Measurements from ENCODE around the gene CASS4.

DNA sequence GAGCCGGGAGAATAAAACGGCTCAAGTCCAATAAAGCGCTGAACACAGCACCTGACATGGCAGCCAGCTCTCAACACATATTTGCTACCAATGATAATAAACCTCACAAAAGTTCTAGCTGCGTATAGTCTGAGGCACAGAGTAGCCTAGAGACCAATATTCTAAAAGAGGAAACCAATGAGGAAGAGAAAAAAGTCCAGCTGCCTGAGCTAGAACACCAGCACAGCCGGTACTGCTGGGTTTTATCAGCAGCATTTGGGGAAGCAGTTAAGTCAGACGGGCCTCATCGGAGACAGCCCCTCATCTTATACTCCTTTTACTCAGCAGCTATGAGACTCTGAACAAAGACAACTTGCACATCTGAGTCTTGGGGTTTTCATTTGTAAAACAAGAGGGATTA lies 53.9 kb downstream of the CASS4 start:
- TF ChIP-seq STAT5B (CRISPR knock-in tag; IDR thresholded peaks at IDR 0.05) (no peak), POLR2A (conservative IDR thresholded peaks at IDR 0.05) (no peak), ARHGAP35 (IDR thresholded peaks at IDR 0.05; ENCODE audit: partially characterized antibody) (no peak), C11orf30 (IDR thresholded peaks at IDR 0.05; ENCODE audit: low read depth) (no peak), TCFL5 (CRISPR knock-in tag; conservative IDR thresholded peaks at IDR 0.05) (no peak), HDAC2 (IDR thresholded peaks at IDR 0.05) (no peak)
- TF ChIP-seq, protein P1, sequence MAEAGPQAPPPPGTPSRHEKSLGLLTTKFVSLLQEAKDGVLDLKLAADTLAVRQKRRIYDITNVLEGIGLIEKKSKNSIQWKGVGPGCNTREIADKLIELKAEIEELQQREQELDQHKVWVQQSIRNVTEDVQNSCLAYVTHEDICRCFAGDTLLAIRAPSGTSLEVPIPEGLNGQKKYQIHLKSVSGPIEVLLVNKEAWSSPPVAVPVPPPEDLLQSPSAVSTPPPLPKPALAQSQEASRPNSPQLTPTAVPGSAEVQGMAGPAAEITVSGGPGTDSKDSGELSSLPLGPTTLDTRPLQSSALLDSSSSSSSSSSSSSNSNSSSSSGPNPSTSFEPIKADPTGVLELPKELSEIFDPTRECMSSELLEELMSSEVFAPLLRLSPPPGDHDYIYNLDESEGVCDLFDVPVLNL (CRISPR knock-in tag; IDR thresholded peaks at IDR 0.05; ENCODE audit: low read depth) = no peak
- TF ChIP-seq, protein P2, sequence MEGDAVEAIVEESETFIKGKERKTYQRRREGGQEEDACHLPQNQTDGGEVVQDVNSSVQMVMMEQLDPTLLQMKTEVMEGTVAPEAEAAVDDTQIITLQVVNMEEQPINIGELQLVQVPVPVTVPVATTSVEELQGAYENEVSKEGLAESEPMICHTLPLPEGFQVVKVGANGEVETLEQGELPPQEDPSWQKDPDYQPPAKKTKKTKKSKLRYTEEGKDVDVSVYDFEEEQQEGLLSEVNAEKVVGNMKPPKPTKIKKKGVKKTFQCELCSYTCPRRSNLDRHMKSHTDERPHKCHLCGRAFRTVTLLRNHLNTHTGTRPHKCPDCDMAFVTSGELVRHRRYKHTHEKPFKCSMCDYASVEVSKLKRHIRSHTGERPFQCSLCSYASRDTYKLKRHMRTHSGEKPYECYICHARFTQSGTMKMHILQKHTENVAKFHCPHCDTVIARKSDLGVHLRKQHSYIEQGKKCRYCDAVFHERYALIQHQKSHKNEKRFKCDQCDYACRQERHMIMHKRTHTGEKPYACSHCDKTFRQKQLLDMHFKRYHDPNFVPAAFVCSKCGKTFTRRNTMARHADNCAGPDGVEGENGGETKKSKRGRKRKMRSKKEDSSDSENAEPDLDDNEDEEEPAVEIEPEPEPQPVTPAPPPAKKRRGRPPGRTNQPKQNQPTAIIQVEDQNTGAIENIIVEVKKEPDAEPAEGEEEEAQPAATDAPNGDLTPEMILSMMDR (IDR thresholded peaks at IDR 0.05 in 2 of 3, conservative IDR thresholded peaks at IDR 0.05 in 1 of 3; ENCODE audit: insufficient read depth in 2 of 3, low read depth in 1 of 3, low read length in 3 of 3) = no peak
